GM12891 (cell line): ENCODE results near the gene DZIP1L.

Source experiments
- PAX5 ChIP-seq: IDR thresholded peaks from 2 replicates; pipeline ENCODE4 v1.6.1; 2011; ENCODE audit warnings: low read length, moderate library complexity, mild to moderate bottlenecking; ENCODE audit not compliant: insufficient read depth, severe bottlenecking
- POLR2A ChIP-seq: IDR thresholded peaks from 2 replicates; pipeline ENCODE4 v1.6.1; 2011; ENCODE audit warnings: low read depth, low read length, control low read depth
- POLR2AphosphoS5 ChIP-seq: IDR thresholded peaks from 2 replicates; pipeline ENCODE4 v1.6.1; 2011; ENCODE audit warnings: low read depth, low read length, control low read depth
- POU2F2 ChIP-seq: IDR thresholded peaks from 2 replicates; pipeline ENCODE4 v1.6.1; 2011; ENCODE audit warnings: low read depth, mild to moderate bottlenecking, control low read depth, low read length, moderate library complexity
- SPI1 ChIP-seq: IDR thresholded peaks from 2 replicates; pipeline ENCODE4 v1.6.1; 2011; ENCODE audit warnings: low read depth, low read length, control low read depth
- TAF1 ChIP-seq: IDR thresholded peaks from 2 replicates; pipeline ENCODE4 v1.6.1; 2011; ENCODE audit warnings: low read depth, low read length, control low read depth

DNA sequence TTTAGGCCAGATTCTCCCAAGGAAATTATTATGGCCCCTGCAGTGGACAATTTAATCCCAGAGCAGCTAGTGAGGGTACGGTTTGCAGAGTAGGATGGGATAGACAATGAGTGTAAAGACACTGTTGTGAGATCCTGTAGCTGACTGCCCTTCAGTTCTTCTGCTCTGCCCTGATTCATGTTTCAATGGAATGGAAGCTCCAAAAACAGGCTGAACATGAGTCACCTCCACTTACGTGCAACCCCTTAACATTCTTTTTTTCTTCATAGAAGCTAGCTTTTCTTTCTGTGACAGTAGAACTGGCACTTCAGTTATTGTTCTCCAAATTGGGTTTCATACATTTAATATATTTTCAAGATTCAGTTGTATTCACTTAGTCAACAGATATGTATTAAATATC is 73.4 kb downstream of the DZIP1L start:
- TF ChIP-seq POLR2AphosphoS5 (no peak), PAX5 (no peak), TAF1 (no peak), POLR2A (no peak), POU2F2 (no peak), SPI1 (no peak)
